ENCODE results near the gene SASH3. TPM values are rescaled to one million over a fixed set of nuclear protein-coding genes. Genes with fewer than 3 reads are reported as not detected.

The SASH3 gene
- polyA plus RNA-seq, 1 donor from 2014 or later = 203 TPM

DNA sequence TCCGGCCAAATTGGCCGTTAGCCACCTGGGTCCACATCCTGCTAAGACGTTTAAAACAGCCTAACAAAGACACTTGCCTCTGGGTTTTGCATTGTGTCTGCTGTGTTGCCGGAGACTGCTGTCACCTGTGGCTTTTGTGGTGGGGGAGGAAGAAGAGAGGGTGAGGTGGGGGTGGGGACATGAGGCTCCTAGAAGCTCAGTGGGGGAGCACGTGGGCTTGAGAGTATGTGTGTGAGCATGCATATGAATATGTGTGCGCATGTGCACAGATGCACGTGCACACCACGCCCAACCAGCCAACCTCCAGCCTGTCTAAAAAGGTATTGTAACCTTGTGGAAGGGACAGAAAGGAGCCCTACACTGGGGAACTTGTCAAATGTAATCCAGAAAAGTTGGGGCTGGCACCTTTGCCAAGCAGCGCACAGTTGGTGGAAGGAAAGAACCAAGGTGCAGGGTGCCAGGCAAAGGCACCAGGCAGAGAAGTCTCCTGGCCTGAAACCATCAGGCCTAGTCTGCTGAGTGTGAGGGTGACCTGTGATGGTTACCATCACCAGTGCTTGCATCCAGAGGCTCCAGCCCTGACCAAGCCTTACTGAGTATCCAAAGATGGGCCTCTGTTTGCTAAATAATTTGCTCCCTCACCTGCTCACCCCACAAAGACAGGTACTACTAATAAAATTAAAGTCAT is 10.1 kb upstream of the SASH3 start:
- Mint-ChIP-seq H3K9me3 (no peaks in the 10 kb centered on the region), H3K36me3 (no peaks in the 10 kb centered on the region), H3K27me3 (peaks cover 2% of the 10 kb centered on the region), H3K4me1 (peaks cover 46 to 55% (median 50%) of the 10 kb centered on the region in 3 donors), H3K4me3 (peak overlapping the region; percentile 17 to 72 (median 59)), H3K27ac (peak overlapping the region; percentile 85 to 94 (median 90))

DNA sequence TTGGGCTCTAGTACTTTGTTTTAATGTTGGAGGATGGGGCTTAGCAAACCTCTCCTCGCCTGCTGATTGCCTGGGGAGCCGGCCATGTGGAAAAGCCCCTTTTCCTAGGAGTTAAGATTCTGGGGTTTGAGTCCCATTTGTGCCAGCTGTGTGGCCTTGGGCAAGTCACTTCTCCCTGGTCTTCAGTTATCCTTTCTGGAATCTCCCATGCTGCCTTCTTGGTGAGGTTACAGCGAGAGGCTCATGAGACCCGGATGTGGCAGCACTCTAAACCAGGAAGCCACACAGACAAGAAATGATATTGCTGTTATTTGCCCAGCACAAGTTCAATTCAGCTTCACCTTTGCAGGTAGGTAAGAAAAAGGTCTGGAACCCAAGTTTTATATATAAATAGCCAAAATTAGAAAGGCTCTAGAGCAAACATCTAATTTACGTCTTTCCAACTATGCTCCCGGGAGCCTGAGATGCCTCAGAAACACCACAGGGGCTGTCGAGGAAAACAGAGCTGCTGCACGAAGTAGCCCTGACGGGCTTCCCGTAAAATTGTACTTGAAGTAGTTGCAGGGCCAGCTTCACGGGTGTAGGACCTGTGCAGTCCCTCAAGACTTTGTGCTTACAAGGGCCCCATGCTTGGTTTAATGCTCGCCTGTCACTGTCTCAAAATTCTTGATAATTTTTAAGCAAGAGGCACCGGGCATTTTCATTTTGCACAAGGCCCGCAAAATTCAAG is 8.3 kb upstream of the SASH3 start:
- Mint-ChIP-seq H3K4me3 (peak overlapping the region in 2 of 4 donors; percentile 74 to 84), H3K27me3 (peaks cover 2% of the 10 kb centered on the region)

DNA sequence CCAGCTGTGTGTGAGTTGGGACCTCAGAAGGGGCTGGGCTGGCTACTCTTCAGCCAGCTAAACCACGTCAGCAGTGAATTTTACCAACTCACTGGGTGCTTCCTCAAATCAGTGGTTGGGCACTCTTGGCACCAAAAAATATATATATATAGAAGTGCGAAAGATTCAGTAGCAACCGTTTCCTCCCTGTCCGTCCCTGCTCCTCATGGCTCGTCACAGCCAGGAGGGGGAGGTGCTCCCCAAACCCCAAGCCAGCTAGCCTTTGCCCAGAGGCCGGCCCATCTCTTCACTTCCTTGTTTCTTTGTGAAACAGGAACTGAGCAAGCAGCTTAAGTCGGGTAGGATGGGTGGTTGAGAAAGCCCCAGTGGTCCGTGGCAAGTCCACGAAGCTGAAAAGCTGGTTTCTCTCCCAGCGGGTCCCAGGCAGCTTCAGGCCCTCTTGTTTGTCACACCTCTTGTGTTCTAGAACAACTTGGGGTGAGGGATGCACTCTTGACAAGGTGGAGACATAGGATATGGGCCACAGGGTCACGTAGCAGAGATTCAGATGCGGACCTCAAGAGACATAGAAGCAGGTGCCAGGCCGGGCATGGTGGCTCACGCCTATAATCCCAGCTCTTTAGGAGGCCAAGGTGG is 6.8 kb upstream of the SASH3 start:
- Mint-ChIP-seq H3K27me3 (peaks cover 2% of the 10 kb centered on the region), H3K36me3 (no peaks in the 10 kb centered on the region), H3K27ac (peak overlapping the region; percentile 93 to 99 (median 97))

More for the DNA sequence above, 8.3 kb upstream of the SASH3 start:
- Mint-ChIP-seq H3K36me3 (no peaks in the 10 kb centered on the region), H3K4me1 (peaks cover 49 to 65% (median 64%) of the 10 kb centered on the region in 3 donors), H3K27ac (peak overlapping the region; percentile 78 to 99 (median 88)), H3K9me3 (no peaks in the 10 kb centered on the region)

DNA sequence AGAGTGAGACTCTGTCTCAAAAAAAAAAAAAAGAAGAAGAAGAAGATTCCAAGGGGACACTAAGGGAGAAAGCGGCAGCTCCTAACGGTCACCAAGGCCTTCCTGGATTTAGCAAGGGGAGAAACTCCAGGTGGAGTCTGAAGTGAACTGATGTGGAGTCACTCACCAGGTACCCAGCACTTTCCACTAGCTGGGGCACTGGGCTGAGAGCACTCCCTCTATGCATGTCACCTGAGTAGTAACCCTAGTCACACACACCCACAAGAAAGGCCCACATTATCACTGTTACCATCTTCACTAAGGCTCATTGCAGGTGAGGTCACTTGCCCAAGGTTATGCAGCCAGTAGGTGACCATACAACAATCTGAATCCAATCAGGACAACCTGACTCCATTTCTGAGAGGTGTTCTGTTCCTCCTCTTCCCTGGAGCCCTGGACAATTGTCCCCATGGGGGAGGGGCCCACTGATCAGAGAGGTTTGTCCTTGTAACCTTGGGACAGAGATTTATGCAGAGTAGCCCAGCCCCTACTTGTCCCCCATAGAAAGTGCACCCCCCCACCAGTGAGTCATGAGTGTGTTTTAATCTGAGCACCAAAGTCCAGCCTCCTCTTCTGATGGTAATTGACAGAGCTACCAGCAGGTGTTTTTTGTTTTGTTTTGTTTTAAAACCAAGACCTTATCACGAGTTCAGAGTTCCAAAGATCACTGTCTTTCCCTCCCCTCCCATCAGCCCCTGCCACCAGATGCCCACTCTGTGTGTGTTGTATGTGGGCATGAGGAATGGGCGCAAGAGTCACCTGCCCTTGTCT is 5.9 kb upstream of the SASH3 start:
- H3K36me3 Mint-ChIP-seq = no peaks in the 10 kb centered on the region
- H3K27me3 Mint-ChIP-seq = peaks cover 2% of the 10 kb centered on the region
- H3K4me3 Mint-ChIP-seq = peak overlapping the region in 3 of 4 donors; percentile 59 to 92 (median 83)
- peaks cover 52 to 70% (median 66%) of the 10 kb centered on the region in 3 donors for H3K4me1 Mint-ChIP-seq
- no peaks in the 10 kb centered on the region for H3K9me3 Mint-ChIP-seq
- peak overlapping the region; percentile 93 to 99 (median 97) for H3K27ac Mint-ChIP-seq

More for the DNA sequence above, 6.8 kb upstream of the SASH3 start:
- H3K4me3 Mint-ChIP-seq = peak overlapping the region; percentile 5 to 92 (median 84)
- H3K4me1 Mint-ChIP-seq = peaks cover 58 to 72% (median 70%) of the 10 kb centered on the region in 3 donors
- H3K9me3 Mint-ChIP-seq = no peaks in the 10 kb centered on the region

DNA sequence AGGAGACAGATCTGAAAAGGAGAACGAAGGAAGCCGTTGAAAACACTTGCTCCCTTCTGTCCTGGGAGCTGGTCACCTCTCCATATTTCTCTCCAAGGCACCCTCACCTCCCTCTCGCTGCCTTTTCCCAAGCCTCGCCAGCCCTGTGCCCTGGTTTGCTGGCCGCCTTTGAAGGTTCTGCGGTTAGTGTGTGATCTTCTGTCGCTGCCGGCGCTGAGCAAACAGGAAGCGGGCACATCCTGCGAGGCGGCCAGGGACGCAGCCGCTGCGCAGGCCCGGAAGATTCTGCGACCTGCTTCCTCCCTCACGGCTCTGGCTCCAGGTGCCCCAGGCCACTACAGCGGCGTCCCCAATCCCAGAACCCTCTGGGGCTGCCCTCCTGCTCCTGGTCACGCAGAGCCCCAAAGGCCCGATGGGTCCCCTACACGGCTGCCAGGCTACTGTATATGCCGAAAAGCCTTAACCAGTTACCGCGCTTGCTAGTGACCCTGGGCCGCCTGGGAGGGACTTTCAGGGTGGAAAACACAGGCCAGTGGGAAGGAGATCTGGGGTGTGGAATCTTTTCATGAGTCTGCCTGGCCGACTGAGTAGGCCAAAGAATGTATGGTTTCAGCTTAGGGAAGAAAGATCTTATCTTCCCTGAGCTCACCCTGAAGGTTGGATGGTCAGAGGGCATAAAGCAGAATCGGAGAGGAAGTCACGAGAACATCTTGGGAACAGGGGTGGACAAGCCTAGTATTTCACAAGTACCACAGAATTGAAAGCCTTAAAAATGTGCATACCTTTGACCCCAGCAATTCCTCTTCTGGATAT is 2.3 kb upstream of the SASH3 start:
- Mint-ChIP-seq H3K36me3 (no peaks in the 10 kb centered on the region), H3K27ac (peak overlapping the region; percentile 87 to 99 (median 97)), H3K9me3 (no peaks in the 10 kb centered on the region), H3K4me3 (peak overlapping the region; percentile 83 to 96 (median 92)), H3K27me3 (no peaks in the 10 kb centered on the region), H3K4me1 (peaks cover 41 to 64% (median 61%) of the 10 kb centered on the region in 3 donors)

DNA sequence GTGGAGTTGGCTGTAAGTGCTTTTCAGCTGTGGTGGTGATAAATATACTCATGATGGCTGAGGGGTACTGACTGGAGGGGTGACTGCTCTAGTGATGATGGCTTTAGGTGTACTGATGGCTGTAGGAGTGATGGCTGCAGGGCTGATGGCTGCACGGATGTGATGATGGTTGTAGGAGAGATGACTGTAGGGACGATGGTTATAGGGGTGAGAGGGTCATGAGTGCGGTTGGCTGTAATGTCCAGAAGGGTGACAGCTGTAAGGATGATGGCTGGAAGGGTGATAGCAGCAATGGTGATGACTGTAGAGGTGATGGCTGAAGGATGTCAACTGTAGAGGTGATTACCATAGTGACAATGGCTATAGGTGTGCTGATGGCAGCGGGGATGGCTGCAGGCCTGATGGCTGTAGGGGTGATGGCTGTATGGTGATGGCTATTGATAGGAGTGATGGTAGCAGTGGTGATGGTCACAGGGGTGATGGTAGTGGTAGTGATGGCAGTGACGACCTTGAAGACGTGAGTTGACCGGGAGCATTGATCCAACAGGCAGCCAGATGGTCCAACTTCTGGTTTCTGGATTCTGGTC is 570 bp upstream of the SASH3 start:
- Mint-ChIP-seq H3K4me1 (peaks cover 40 to 70% (median 63%) of the 10 kb centered on the region in 3 donors), H3K4me3 (peak overlapping the region; percentile 96 to 99 (median 98)), H3K27ac (peak overlapping the region; percentile 87 to 99 (median 97)), H3K36me3 (no peaks in the 10 kb centered on the region), H3K27me3 (no peaks in the 10 kb centered on the region), H3K9me3 (no peaks in the 10 kb centered on the region)

DNA sequence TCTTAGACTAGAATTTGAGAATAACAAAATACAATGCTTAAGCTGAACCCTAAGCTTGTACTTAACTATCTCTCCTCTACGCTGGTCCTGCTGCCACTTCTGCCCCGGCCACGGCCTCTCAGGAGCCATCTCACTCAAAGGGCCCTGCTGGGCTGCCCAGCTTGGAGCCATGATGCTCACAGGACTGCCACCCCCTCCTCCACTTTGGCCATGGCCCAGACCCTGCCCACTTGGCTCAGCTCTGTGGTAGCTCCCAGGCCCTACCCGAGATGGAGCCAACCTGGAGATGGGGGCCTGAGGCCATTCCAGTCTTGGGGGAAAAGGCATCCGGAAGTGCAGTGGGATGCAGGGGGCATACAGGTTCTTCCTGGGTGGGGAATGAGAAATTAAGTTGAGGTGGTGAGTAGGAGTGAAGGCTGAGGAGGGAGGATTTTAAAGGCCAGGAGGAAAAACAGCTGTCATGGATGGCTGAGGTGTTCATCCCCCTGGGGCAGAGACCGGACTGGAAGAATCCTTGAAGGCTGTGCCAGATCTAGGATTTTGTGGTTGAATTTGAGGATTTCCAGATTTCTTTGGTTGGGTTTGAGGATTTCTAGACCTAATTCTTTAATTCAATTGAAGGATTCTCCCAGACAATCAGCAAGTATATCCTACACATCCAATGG is 824 bp downstream of the SASH3 start:
- Mint-ChIP-seq H3K36me3 (no peaks in the 10 kb centered on the region), H3K4me3 (peak overlapping the region; percentile 96 to 99 (median 98)), H3K9me3 (no peaks in the 10 kb centered on the region), H3K4me1 (peaks cover 32 to 72% (median 60%) of the 10 kb centered on the region in 3 donors), H3K27ac (peak overlapping the region; percentile 87 to 99 (median 97)), H3K27me3 (no peaks in the 10 kb centered on the region)

DNA sequence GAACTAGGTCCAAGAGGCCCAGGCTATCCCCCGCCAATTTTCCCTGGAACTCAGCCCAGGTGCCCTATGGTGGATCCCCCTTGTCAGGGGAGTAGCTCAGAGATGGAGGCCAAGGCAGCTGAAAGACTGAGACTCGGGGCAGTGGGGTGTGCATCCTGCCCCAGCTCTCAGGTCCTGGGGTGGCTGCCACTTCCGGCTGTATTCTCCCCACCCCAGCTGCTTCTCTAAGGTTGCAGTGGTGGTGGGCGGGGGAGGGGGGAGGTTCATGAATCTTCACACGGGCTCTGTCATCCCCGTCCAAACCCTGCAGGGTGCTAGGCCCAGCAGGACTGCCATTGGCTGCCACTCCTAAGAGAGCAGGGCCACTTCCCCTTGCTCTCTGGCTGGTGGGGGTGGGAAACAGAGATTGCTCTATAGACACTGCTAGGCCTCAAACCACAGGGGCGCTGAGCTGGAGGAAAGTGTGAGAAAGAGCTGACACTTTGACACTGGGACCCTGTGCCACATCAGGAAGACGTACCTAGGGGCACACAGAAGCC is 1.5 kb downstream of the SASH3 start:
- Mint-ChIP-seq H3K36me3 (peaks cover 2% of the 10 kb centered on the region), H3K4me1 (peaks cover 34 to 74% (median 62%) of the 10 kb centered on the region in 3 donors), H3K27me3 (peaks cover 2% of the 10 kb centered on the region), H3K9me3 (no peaks in the 10 kb centered on the region), H3K4me3 (peak overlapping the region; percentile 96 to 99 (median 98)), H3K27ac (peak overlapping the region; percentile 87 to 99 (median 97))

DNA sequence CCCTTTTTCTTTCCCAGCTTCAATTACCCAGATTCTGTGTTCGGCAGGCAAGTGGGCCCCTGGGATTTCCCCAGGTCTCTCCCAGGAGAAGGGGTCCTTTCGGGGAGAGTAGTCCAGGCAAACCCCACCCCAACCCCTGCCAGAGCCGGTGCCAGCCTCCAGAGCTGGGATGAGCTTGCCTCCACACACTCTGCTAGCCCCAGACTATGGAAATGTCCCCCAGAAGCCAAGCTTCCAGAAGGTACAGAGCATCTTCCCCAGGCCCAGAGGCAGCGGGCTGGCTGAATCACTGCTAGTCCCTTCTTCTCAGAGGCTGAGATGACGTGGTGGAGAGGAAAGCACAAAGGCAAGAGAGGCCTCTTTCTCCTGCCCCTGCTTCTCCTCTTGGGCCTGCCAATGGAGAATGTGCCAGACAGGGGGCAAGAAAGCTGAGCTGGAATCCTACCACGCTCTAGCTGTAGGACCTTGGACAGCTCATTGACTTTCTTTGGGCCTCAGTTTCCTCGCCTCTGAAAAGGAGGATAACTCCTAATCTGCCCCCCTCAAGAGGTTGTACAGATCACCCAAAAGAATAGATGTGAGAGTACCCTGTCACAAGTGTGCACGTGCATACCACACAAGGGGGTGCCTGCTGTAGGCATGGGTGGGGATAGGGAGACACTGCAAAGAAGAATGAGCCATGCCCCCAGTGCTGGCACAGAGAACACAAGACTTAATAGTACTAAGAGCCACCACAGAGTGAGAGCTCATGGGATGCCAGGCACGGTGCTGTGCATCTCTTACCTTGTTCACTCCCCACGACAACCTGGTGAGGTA is 2.1 kb downstream of the SASH3 start:
- Mint-ChIP-seq H3K36me3 (peaks cover 2% of the 10 kb centered on the region), H3K4me1 (peaks cover 34 to 73% (median 62%) of the 10 kb centered on the region in 3 donors), H3K27ac (peak overlapping the region; percentile 87 to 99 (median 97)), H3K27me3 (peaks cover 2% of the 10 kb centered on the region), H3K4me3 (peak overlapping the region; percentile 96 to 99 (median 98)), H3K9me3 (no peaks in the 10 kb centered on the region)

DNA sequence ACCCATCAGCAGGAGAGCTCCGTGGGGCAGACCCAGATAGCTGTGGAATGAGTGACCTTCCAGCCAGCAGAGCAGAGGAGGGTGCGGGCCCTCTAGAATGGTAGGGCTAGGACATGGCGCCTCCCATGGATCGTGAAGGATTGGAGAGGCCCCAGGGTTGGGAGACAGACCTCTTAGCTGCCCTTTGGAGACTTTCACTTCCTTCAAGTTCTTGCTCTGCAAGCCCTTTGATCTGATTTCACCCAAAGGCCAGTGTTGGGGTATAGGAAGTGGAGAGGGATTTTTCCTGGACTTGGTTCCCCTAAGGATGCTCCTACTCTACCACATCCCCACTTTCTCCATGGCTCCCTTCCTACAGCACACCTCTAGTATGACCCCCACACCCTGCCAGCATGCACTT is 3.0 kb downstream of the SASH3 start:
- Mint-ChIP-seq H3K36me3 (peaks cover 5% of the 10 kb centered on the region), H3K27me3 (peaks cover 2% of the 10 kb centered on the region), H3K9me3 (no peaks in the 10 kb centered on the region), H3K27ac (peak overlapping the region; percentile 87 to 99 (median 97)), H3K4me3 (peak overlapping the region; percentile 96 to 99 (median 98)), H3K4me1 (peaks cover 26 to 74% (median 62%) of the 10 kb centered on the region in 3 donors)

DNA sequence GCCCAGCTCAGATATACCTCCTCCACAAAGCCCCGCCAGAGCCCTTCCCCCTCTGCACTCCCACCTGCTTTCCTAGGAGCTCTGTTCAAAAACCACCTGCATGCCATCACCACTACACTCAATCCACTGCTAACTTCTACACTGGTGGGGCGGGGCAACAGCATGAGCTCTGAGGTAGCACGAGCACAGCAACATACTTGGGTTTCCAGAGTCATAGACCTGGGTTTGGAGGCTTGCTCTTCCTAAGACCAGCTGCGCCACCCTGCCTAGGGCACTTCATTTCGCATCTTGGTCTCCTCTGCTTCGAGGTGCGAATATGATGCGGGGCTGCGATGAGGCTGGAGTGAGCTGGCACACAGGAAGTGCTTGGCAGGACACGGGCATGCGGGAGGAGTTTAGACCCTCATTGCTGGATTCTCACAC is 3.6 kb downstream of the SASH3 start:
- Mint-ChIP-seq H3K36me3 (peaks cover 5% of the 10 kb centered on the region), H3K27me3 (peaks cover 2% of the 10 kb centered on the region), H3K27ac (peak overlapping the region; percentile 8 to 88 (median 87)), H3K4me3 (peak overlapping the region; percentile 96 to 99 (median 98)), H3K4me1 (peaks cover 26 to 72% (median 61%) of the 10 kb centered on the region in 3 donors), H3K9me3 (no peaks in the 10 kb centered on the region)

DNA sequence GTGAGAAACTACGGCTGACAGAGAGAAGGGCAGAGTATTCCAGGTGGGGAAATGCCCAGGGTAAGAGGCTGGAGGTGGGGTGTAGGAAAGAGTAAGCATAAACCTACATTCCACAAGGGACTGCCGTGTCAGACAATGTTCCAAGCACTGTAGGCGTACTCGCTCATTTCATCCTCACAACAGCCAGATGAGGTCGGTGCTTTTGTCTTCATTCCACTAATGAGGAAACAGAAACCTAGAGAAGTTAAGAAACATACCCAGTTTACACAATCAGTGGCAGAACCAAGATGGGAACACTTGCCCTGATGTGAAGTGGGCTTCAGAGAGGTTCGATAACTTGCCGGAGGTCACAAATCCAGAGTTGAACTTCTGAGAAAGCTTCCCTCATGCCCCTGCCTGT is 4.6 kb downstream of the SASH3 start:
- Mint-ChIP-seq H3K27me3 (peaks cover 2% of the 10 kb centered on the region), H3K4me3 (peak overlapping the region; percentile 96 to 99 (median 98)), H3K9me3 (no peaks in the 10 kb centered on the region), H3K36me3 (peaks cover 6% of the 10 kb centered on the region), H3K27ac (peak overlapping the region in 2 of 3 donors; percentile 62 to 87), H3K4me1 (peaks cover 26 to 66% (median 56%) of the 10 kb centered on the region in 3 donors)

All from IgD-negative memory B cell (primary cell).